OCI-LY7 (cell line): ENCODE data around the gene ADAR. TPM values are rescaled to one million over a fixed set of nuclear protein-coding genes. Genes with fewer than 3 reads are reported as not detected.

Experiments
- BruUV-seq: library from RNA; stranded (reverse); fragments of 400-500 nt; replicated peaks from 2 replicates; lab custom pipeline; 2021; lab: Mats Ljungman, UMichigan
- CTCF ChIA-PET: fragments of 300-600 bp; sonication (Branson Sonifier 250); formaldehyde crosslinking; loops from one replicate; lab custom pipeline; 2022; ENCODE audit warnings: antibody characterized with exemption; ENCODE audit not compliant: unreplicated experiment; lab: Charles Lee
- POLR2A ChIA-PET: fragments of 300-600 bp; sonication (Branson Sonifier 250); formaldehyde crosslinking; loops from one replicate; lab custom pipeline; 2022; ENCODE audit warnings: antibody characterized with exemption; lab: Charles Lee
- DNase-seq: peaks from one replicate; pipeline ENCODE4 v3.0.0-alpha.2; 2015; ENCODE audit warnings: low spot score
- H2AFZ ChIP-seq: fragments of 200-600 bp; sonication (generic), shearing (Covaris generic); 2 replicates; pipeline ENCODE4 v1.6.1; 2014; ENCODE audit warnings: mild to moderate bottlenecking, antibody characterized with exemption, low read length, moderate library complexity
- H3K27ac ChIP-seq: fragments of 200-600 bp; sonication (generic); 2 replicates; pipeline ENCODE4 v1.5.1; 2014; ENCODE audit warnings: mixed run types, low read depth, mild to moderate bottlenecking, moderate library complexity, low read length, inconsistent platforms; ENCODE audit not compliant: poor library complexity, severe bottlenecking
- H3K36me3 ChIP-seq: fragments of 200-600 bp; sonication (generic); 2 replicates; pipeline ENCODE4 v1.6.1; 2014; ENCODE audit warnings: mild to moderate bottlenecking, antibody characterized with exemption, low read length, moderate library complexity, mixed read lengths; ENCODE audit not compliant: insufficient read depth
- H3K4me1 ChIP-seq: fragments of 200-600 bp; sonication (generic); 2 replicates; pipeline ENCODE4 v1.5.1; 2014; ENCODE audit warnings: mild to moderate bottlenecking, low read length; ENCODE audit not compliant: insufficient read depth, poor library complexity, severe bottlenecking
- H3K4me2 ChIP-seq: fragments of 200-600 bp; sonication (generic); 2 replicates; pipeline ENCODE4 v1.6.1; 2014; ENCODE audit warnings: mild to moderate bottlenecking, low read length
- H3K4me3 ChIP-seq: fragments of 200-600 bp; sonication (generic); 2 replicates; pipeline ENCODE4 v1.5.1; 2014; ENCODE audit warnings: mild to moderate bottlenecking, low read depth, low read length; ENCODE audit not compliant: poor library complexity, severe bottlenecking
- H3K79me2 ChIP-seq: fragments of 200-600 bp; sonication (generic); 2 replicates; pipeline ENCODE4 v1.6.1; 2016; ENCODE audit warnings: low read depth, mild to moderate bottlenecking, low read length, moderate library complexity, mixed read lengths; ENCODE audit not compliant: insufficient read depth
- H3K9me2 ChIP-seq: fragments of 200-600 bp; sonication (generic); 2 replicates; pipeline ENCODE4 v1.6.1; 2016; ENCODE audit warnings: mild to moderate bottlenecking, low read length, mixed read lengths; ENCODE audit not compliant: insufficient read depth
- H3K9me3 ChIP-seq: fragments of 200-600 bp; sonication (generic); 2 replicates; pipeline ENCODE4 v1.6.1; 2014; ENCODE audit warnings: mild to moderate bottlenecking, mixed run types, low read length, mixed read lengths
- H4K20me1 ChIP-seq: fragments of 200-600 bp; sonication (generic); 2 replicates; pipeline ENCODE4 v1.6.1; 2014; ENCODE audit warnings: mild to moderate bottlenecking, antibody characterized with exemption, low read length, moderate library complexity, mixed read lengths; ENCODE audit not compliant: insufficient read depth
- CTCF ChIP-seq: fragments of 200-600 bp; sonication (generic); conservative IDR thresholded peaks from 2 replicates; pipeline ENCODE4 v1.5.1; 2014; ENCODE audit warnings: mild to moderate bottlenecking, antibody characterized with exemption, low read length, moderate library complexity, mixed read lengths
- EZH2phosphoT487 ChIP-seq: fragments of 200-600 bp; sonication (generic); IDR thresholded peaks from 2 replicates; pipeline ENCODE4 v1.6.1; 2018; ENCODE audit warnings: low read depth, borderline replicate concordance, mild to moderate bottlenecking, mixed run types, antibody characterized with exemption, low read length, moderate library complexity, mixed read lengths
- intact Hi-C: fragments of 100-400 bp; cut with micrococcal nuclease; formaldehyde crosslinking; loops from one replicate; pipeline ENCODE4 v1.10.0; 2022; ENCODE audit not compliant: unreplicated experiment
- total RNA-seq, 2 experiments: library from RNA; depleted of rRNA in 1 of 2; stranded (reverse); fragments of >200 nt in 1 of 2; shearing (Covaris generic) in 1 of 2; gene quantifications; 2 replicates each; pipeline ENCODE4 v1.2.3, GENCODE V29; 2014 to 2022

The ADAR gene
- total RNA-seq, 2 experiments from 2014 or later, result 90.2 to 139 TPM

- BruUV-seq, result no TSS peak
- Histone ChIP-seq H3K4me1 (peaks cover 9% of the 10 kb centered on the region), H4K20me1 (peaks cover 12% of the 10 kb centered on the region; the same call in 1 of the 2 replicates), H3K36me3 (peaks cover 37% of the 10 kb centered on the region), H3K27ac (no peak overlapping the region), H3K9me3 (no peaks in the 10 kb centered on the region), H2AFZ (no peak overlapping the region), H3K4me3 (no peak overlapping the region), H3K9me2 (no peaks in the 10 kb centered on the region), H3K4me2 (no peak overlapping the region), H3K79me2 (peaks cover 96% of the 10 kb centered on the region)
- CTCF ChIA-PET, result no interaction called here
- intact Hi-C loops, result no loop called here
- POLR2A ChIA-PET, result interaction anchor here (0.6 to 3.1 kb wide), 3 partner anchors 9 to 28 kb away, joined by 3 to 14 read pairs (median 3); no protein-coding TSS in a partner anchor
- TF ChIP-seq CTCF, result no peak
- no peak for TF ChIP-seq EZH2phosphoT487
- DNase-seq, result no peak
Observed at GRCh38 chr1:154619181-154619948, 11.4 kb upstream of the ADAR start.

GRCh38 chr1:154616659-154617345, 8.8 kb upstream of the ADAR start:
- H3K4me3 ChIP-seq, result no peak overlapping the region
- POLR2A ChIA-PET, result interaction anchor here (0.6 kb wide), 2 partner anchors 100 to 774 kb away, joined by 3 read pairs; no protein-coding TSS in a partner anchor
- peaks cover 83% of the 10 kb centered on the region for H3K79me2 ChIP-seq
- no peak overlapping the region for H3K27ac ChIP-seq
- peaks cover 16% of the 10 kb centered on the region for H3K36me3 ChIP-seq
- DNase-seq, result no peak
- no peaks in the 10 kb centered on the region for H3K9me3 ChIP-seq
- no peak for TF ChIP-seq CTCF
- TF ChIP-seq EZH2phosphoT487, result no peak
- CTCF ChIA-PET, result no interaction called here
- no TSS peak for BruUV-seq
- H2AFZ ChIP-seq, result no peak overlapping the region
- H3K4me1 ChIP-seq, result peaks cover 8% of the 10 kb centered on the region
- H3K9me2 ChIP-seq, result no peaks in the 10 kb centered on the region
- intact Hi-C loops, result no loop called here
- no peak overlapping the region for H3K4me2 ChIP-seq
- 0 out of 2 replicates have a peak, but pooled peaks cover 5% of the 10 kb centered on the region for H4K20me1 ChIP-seq
